Activated CD4-positive, CD25-positive, alpha-beta regulatory T cell treated with anti-CD3 and anti-CD28 coated beads, Interleukin-2, amount 50 U/mL, for 16 hours (primary cell): ENCODE measurements around the gene CCDC78.
A peak's percentile ranks its signal among the peaks of the same experiment; 100 is the strongest.

ENCODE experiments used
- DNase-seq: peaks from one replicate; pipeline ENCODE4 v3.0.0-alpha.2; 2020; ENCODE audit warnings: low read depth, low spot score

Gene CCDC78

DNA sequence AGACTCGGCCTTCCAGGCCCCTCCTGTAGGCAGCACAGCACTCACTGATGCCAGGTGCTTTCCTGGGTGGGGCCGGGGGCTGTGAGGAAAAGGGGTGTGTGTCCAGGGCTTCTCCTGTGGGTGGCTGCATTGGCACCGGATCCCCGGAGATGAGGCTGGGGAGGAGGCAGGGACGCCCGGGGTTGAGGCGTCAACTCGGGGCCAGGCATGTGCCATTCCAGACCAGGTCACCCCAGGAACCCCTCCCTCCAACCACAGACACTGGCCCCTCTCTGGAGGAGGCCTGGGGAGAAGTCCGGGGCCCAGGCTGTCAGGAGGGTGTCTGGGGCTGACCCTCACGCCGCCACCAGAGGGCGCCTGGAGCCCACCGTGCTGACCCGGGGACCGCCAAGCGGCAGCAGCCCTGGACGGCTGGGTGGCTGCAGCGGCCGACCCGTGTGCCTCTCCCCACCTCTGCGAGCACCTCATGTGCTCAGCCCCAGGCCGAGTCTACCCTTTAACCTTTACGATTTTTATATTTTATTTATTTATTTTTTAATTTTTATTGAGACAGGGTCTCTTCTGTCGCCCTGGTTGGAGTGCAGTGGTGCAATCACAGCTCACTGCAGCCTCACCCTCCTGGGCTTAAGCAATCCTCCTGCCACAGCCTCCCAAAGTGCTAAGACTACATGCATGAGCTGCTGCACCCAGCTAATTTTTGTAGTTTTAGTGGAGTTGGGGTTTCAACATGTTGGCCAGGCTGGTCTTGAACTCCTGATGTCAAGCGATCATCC lies 14.5 kb downstream of the CCDC78 start:
- no peak for DNase-seq

DNA sequence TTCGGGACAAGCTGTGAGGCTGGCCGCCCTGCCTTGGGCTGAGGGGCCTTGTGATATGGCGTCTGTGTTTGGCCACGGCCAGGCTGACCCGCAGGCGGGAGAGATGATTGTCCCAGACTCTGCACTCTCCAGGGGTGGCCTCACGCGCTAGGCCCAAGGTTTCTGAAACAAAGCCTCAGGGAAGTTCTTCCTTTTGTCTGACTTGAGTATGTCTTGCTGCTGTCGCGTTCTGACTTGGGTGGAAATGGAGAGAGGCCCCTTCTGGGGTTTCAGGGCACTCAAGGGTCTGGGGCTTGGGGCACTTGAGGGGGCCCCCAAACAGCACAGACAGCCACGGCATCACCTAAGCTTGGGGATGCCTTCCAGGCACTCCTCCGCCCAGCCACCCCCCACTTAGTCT lies 15.2 kb downstream of the CCDC78 start:
- no peak for DNase-seq

DNA sequence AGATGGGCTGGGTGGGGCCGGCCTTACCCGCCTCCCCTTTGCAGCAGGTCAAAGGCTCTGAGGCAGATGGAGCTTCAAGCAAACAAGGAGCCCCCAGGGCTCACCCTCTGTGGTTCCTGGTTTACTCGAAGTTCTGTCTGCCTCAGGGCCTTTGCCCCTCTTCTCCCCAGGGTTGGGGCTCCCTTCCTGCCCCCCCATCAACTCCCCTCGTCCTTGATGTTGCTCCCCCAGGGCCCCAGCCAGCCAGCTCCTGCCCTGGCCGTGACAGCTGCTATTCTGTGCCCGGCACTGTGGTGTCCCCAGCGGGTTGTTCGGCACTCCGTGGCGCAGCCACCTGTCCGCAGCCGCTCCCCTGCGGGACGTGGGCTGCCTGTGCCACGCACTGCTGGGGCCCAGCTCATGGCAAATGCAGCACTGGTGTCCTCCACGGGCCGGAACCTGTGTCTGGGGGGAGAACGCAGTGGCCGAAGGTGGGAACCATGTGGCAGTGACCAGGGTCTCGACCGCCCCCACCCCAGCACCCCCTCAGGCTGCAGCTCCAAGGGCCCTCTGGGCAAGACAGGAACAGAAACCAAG lies 15.7 kb downstream of the CCDC78 start:
- no peak for DNase-seq

DNA sequence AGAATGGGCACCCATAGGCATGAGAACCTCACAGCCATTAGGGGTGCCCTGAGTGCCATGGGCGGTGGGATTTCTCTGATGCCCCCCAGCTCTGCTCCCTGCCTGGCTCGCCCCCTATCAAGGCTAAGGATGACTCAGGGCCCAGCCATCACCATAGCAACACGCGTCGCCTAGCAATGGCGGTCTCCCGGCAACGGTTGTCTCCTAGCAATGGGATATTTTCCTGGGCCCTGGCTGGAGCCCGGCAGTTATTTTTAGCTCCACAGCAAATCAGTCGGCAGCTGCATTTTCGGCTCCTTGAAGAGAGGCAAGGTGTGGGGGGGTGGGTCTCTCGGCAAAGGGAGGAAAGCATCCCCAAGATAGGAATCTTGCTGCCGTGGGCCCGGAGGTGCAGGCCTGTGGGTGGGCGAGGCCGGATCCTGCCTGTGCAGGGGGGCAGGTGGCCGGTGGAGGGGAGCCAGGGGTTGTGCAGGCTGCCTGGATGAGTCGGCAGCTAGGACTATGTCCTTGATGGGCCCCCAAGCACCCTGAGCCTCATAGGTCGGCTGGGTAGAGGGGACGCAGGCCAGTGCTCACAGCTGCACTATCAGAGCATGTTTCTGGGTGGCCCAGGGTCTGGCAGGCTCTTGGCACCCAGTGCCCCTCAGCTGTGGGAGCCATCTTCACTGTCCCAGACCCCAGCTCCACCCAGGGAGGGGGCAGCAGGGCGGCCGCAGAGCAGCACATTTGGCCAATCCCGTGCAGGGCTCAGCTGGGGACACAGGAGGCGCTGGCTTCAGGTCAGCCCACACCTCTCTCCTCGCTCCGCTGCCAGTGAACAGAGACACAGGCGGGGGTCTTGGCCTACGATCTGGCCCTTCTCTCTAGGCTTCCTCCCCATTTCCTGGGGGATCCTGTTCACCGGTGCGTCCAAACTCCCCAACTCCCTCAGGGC lies 16.4 kb downstream of the CCDC78 start:
- DNase-seq, result no peak

DNA sequence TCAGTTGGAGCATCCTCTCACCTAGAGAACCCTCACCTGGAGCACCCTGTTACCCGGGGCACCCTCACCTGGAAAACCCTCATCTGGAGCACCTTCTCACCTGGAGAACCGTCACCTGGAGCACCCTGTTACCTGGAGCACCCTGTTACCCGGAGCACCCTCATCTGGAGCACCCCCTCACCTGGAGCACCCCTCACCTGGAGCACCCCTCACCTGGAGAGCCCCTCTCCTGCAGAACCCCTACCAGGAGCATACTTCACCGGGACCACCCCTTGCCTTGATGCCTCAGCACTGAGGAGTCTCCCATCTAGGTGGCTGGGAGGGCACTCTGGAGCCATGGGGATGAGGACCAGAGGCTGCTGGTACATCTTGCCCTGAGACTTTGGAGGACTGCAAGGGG lies 17.3 kb downstream of the CCDC78 start:
- no peak for DNase-seq

DNA sequence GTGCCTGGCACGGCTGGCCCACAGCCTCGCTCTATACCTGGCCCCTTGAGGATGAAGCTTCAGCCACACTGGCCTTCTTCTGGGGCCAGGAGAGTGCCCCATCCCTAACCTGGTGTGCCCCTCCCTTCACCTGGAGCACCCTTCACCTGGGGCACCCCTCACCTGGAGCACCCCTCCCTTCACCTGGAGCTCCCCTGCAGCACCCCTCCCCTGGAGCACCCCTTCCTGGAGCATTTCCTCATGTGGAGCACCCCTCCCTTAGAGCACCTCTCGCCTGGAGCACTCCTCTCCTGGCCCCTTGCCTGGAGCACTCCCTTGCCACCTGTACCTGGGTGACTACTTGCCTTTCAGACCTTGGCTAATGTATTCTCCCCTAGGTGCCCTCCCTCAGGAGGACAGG lies 18.2 kb downstream of the CCDC78 start:
- DNase-seq, result no peak

DNA sequence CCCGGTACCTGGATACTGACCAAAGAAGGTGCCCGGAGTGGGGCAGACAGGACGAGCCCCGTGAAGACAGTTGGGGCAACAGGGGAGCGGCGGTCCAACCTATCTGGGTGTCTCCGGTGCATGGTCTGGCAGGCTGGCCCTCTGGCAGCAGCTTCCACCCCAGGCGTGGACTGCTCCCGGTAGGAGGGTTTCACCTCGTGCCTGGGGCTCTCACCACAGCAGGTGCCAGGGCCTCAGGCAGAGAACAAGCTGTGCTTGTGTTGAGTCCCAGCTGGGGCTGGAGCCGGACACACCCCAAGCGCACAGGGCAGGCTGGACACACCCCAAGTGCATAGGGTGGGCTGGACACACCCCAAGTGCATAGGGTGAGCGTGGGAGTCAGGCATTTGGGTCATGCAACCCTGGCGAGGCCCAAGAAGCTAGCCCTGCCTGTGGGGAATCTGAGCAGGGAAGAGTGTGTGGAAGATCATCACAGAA lies 19.1 kb downstream of the CCDC78 start:
- no peak for DNase-seq

DNA sequence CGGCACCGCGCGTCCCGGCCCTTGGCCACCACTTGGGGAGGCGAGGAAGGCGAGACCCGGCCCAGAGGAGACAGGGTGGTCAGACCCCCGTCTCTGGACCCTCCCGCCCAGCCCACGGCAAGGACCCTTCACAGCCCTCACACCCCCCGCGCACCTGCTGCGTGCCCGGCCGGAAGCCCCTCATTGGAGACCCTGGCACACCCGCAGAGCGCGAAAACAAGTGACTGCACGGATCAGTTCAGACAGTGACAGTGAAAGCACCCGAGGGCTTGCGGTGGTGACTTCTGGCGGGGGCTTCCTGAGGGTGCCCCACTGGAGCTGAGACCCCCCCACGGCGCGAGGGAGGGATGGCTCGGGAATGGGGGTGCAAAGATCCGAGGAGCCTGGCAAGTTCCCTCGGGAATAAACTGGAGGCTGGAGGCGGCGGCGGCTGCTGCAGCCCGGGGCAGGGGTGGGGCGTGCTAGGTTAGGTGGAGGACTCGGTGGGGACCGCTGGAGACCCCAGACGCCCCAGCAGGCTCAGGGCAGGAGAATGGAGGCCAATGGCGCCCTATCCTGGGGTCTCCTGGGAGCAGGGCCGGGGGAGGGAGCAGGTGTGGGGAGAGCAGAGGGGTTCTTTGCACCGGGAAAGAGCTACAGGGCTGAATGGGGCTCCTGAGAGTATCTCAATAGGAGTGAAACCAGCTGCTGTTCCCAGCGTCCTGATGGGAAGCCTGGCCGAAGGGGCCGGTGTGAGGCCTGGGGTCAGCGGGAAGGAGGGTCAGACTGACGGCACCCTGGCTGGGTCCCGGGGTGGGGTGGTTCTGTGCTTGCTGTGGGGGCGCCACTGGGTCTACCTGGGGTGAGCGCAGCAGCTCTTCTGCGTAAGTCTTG lies 19.8 kb downstream of the CCDC78 start:
- no peak for DNase-seq

DNA sequence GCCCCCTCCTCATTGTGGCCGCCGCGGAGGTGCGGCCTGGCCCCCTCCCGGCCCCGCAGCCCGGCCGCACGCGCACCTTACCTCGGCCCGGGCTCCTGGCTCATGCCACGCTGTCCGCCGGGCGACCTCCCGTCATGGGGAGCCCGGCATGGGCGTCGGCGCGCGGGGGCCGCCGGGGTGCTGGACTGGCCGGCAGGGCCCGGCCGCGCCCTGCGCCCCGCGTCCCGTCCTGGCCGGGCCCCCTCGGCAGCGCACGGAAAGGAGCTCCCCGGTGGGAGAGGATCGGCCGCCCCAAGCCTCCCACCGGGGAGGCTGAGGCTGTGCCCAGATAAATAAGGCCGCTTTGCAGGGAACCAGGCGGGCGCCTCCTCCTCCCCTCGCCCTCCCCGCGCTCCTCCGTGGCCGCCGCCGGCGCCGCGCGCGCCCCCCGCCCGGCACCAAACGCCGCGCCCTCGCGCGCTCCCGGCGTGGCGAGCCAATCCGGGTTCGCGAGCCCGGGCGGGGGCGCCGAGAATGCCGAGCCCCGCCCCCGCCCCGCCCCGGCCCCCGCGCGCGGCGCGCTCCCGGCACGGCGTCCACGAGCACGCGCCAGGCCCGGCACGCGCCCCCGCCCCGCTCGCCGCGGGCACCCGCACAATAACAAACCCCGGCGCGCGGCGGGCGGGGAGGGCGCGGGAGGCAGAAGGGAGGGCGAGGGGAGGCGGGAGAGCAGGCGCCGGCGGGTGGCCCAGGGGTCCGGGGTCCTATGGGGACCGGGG lies 20.6 kb downstream of the CCDC78 start, which contains the start of gene FBXL16:
TSS of gene FBXL16 (minus strand) at position 371 of the 758 bp plus-strand sequence. CDS start 8,396 bp downstream, outside the sequence.
- no peak for DNase-seq

DNA sequence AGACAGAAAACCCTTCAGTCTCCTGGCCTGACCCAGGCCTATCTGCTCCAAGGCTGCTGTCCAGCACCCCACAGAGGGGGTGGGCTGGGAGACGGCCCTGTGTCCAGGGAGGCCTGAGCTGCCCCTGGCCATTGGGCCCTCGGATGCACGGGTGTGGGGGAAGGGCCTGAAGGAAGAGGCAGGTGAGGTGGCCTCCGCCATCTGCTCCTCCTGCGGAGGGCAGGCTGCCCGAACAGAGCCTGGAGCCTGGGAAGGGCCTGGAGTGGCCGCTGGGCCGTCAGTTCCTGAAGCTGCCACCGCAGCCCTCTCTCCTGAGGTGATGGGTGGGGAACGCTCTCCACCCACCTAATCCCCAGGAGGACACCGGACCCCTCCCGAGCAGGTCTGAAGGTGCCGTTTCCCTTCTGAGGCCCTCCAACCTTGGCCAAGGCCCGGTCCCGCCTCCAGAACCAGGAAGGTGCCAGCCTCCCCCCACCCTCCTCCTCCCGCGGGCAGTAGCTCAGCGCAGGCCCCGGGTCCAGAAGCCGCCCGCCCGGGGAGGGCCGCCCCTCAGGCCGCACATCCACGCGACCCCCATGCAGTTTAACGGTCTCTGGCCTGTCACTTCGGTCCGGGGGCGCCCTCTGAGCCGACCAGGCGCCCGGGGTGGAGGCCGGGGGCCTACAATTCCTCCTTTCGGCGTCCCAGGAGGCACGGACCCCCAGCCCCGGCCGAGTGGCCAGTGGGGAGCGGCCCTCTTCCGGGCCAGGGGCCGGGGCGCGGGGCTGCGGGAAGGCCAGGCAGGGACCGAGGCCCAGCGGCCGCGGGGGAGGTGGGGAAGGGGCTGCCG lies 21.5 kb downstream of the CCDC78 start:
- no peak for DNase-seq

DNA sequence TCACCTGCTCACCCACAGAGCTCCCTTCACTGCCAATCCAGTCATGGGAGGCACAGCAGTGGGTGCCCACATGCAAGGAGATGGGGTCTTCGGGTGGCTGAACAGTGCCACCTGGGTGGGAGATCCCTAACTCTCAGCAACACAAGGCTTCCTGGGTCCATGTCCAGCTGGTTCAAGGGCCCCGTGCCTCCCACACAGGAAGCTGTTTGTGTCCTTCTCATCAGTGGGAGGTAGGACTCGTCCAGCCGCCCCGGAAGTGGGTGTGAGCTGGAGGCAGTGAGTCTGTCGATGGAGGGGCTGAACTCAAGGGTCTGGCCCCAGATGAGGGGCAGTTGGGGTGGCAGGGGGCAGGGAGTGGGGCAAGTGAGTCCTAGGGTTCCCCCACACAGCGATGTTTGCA lies 22.2 kb downstream of the CCDC78 start:
- DNase-seq, result no peak

DNA sequence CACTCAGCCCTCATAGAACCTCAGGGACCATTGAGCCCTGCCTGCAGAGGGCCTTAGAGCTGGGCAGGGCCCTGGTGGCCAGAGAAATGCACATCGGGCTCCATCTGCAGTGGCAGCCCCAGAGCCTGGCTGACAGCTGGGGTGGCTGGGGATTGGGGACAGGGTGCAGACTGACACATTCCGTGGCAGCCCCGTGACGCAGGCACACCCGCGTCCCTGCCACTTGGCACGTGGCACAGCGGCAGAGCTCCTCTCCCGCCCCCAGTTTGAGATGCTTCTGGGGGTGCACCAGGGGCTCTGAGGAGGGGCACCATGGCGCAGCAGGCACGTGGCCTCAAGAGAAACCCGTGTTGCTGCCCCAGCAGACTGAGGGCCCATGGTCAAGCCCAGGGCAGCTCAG lies 22.8 kb downstream of the CCDC78 start:
- DNase-seq, result no peak

DNA sequence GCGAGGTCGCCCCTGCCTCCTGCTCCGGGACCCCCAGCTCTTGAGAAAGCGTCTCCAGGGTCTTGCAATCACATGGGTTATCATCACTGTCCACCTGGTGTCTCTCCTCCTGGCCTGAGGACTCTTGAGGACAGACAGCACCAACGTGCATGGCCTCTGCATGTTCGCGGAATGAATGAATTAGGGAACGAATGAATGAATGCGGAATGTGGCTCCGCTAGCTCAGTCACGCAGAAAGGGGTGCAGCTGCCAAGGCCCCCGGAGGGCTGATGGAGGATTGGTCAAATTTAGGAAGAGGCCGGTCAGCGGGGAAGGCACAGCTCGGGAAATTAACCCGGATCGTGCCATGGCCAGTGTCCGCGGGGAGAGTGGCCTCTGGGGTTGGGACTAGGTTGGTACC lies 23.9 kb downstream of the CCDC78 start:
- DNase-seq, result no peak

DNA sequence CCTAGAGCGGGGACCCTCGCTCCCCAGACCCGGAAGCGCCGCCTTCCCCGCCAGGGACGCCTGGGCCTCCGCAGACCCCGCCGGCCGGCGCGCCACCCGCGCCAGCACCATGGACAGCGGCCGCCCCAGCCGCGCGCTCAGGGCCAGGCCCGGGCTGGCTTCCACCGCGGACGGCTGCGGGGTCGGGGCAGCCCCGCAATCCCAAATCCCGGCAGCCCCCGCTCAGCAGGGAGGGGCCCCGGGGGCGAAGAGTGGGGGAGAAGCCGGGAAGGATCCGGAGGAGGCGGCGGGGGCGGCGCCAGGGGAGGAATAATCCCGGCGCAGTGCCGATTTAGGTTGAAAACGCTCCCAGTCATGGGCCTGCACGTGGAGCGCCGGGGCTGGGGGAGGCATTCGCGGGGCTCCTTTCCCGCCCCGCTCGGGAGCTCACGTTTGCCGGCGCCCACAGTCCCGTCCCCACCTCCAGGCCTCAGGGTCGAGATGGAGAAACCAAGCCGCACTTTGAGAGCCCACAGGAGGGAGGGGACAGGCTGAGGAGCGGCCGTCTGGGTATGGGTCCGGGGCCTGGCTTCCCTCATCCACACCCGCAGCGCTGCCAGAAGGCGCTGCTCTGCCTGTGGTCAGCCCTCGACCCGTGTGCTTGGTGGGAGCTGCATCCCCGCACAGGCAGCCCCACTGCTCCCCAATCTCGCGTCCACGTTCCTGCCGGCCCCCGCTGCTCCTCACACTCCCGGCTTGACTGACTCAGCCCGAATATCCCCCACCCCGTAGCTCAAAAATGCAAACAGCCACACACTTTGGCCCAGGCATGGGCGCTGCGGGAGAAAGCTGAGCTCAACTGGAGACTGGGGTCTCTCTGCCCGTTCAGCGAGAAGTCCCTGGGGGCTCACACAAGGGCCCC lies 25.3 kb downstream of the CCDC78 start:
- no peak for DNase-seq

DNA sequence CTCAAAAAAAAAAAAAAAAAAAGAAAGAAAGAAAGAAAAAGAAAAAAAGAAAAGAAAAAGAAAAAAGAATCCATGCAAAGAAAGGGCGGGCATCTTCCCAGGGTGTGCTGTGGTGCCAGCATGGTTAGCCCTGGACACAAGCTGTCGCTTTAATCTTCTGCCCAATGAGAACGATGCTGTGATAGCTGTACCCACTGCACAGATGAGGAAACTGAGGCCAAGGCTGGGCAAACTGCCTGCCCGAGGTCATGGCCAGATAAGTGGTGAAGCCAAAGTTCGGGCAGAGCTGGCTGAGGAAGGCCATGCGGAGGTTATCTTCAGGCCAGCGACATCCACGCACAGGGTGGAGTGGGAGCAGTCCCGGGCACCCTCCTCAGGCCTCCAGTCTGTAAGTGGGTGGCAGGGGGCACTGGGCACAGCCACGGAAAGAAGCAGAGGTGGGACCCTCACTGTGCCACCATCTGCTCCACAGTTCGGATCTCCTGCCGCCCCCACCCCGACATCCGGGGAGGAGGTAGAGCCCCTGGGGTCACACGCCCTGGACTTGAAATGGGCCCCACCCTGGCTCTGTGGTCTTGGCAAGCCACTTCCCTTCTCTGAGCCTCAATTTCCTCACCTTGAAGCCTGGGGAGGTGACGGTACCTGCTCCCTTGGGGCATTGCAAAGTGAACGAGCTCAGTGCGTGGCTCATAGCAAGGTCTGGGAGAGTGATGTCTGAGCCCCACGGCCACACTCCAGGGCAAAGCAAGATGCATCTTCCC lies 27.2 kb downstream of the CCDC78 start:
- no peak for DNase-seq

DNA sequence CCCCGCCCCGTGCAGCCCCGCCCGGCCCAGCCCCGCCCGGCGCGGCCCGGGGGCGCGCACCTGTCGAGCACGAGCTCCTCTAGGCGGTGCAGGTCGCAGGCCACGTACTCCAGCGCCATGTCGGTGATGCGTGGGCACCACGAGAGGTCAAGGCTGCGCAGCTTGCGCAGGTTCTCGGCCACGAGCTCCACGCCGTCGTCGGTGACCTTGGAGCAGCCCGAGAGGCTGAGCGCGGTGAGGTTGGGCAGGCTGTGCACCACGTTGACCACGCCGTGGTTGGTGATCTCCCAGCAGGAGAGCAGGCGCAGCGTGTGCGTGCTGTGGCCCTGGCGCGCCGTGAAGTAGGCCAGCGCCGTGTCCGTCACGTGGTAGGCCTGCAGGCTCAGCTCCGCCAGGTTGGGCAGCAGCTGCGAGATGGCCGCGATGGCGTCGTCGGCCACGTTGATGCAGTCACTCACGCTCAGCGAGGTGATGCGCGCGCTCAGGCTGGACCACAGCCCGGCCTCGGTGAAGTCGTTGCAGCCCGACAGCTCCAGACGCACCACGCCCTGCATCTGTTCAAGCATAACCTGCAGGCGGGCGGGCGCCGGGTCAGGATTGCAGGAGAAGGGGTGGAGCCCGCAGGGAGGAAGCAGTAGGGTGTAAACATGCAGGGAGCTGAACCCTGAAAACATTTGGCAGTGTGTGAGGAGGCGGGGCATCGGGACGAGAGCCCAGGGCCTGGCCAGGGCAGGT lies 30.7 kb downstream of the CCDC78 start:
- DNase-seq, result peak; percentile 40

DNA sequence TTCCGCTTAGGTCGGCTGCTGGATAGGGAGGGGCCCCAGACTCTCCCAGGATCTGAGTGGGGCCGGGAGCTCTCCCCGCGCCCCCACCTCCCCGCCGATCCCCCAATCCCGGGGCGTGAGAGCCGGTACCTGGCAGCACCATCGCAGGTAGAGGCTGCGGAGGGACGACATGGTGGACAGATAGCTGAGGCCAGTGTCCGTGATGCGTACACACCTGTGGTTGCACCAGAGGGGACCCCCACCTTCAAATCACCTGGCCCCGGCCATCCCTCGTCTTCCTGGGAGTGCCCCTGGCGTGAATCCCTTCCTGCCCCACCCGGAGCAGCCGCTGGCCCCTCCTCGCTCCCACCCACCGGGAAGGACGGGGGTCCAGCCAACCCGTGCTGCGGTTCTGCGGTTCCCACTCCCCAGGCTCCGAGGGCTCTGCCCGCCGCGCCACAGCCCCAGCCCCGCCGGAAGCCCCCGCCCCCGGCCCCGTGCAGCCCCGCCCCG lies 31.3 kb downstream of the CCDC78 start:
- no peak for DNase-seq
